GM18511 (cell line): ENCODE results near the gene PRKCE.

Experiments
- ATAC-seq: cut with Tn5 transposase; IDR thresholded peaks from one replicate; pipeline ENCODE4 v1.9.1; 2021; ENCODE audit warnings: mild to moderate bottlenecking, moderate library complexity; ENCODE audit not compliant: unreplicated experiment

Gene PRKCE

GRCh38 chr2:46002947-46003346 lies 351.5 kb downstream of the PRKCE start:
- ATAC-seq = no peak

- no peak for ATAC-seq
Measured at GRCh38 chr2:46003903-46004473, 352.5 kb downstream of the PRKCE start.

- ATAC-seq = no peak
Measured at GRCh38 chr2:46006473-46007025, 355.1 kb downstream of the PRKCE start.

GRCh38 chr2:46007412-46007811 lies 355.9 kb downstream of the PRKCE start:
- ATAC-seq = no peak

GRCh38 chr2:46008091-46008870 lies 356.8 kb downstream of the PRKCE start:
- ATAC-seq = no peak

- ATAC-seq = no peak
Measured at GRCh38 chr2:46009315-46009714, 357.8 kb downstream of the PRKCE start.

- ATAC-seq = no peak
Measured at GRCh38 chr2:46009772-46010171, 358.3 kb downstream of the PRKCE start.

- no peak for ATAC-seq
Measured at GRCh38 chr2:46010223-46010924, 358.9 kb downstream of the PRKCE start.

GRCh38 chr2:46010925-46011490 lies 359.5 kb downstream of the PRKCE start:
- ATAC-seq = no peak

GRCh38 chr2:46012618-46013240 lies 361.3 kb downstream of the PRKCE start:
- ATAC-seq = no peak

GRCh38 chr2:46013726-46014125 lies 362.3 kb downstream of the PRKCE start:
- ATAC-seq = no peak

GRCh38 chr2:46014911-46015654 lies 363.6 kb downstream of the PRKCE start:
- ATAC-seq = no peak

- no peak for ATAC-seq
Measured at GRCh38 chr2:46015671-46016070, 364.2 kb downstream of the PRKCE start.

- no peak for ATAC-seq
Measured at GRCh38 chr2:46016091-46016490, 364.6 kb downstream of the PRKCE start.

- no peak for ATAC-seq
Measured at GRCh38 chr2:46018773-46019591, 367.5 kb downstream of the PRKCE start.

GRCh38 chr2:46020416-46020815 lies 368.9 kb downstream of the PRKCE start:
- ATAC-seq = no peak

GRCh38 chr2:46023165-46023854 lies 371.8 kb downstream of the PRKCE start:
- no peak for ATAC-seq

GRCh38 chr2:46024146-46024779 lies 372.8 kb downstream of the PRKCE start:
- no peak for ATAC-seq
